Liver (tissue), 9 donors: ENCODE results near the gene ZDHHC11. TPM values are rescaled to one million over a fixed set of nuclear protein-coding genes. Genes with fewer than 3 reads are reported as not detected.
"Not testable (repeated sequence)": the region's sequence is repeated elsewhere in the genome, so short reads cannot be mapped to it uniquely, and the experiment has no call there.

Experiments used
- DNase-seq: peaks from one replicate; pipeline ENCODE4 v3.0.0-alpha.2; 2017; ENCODE audit warnings: low spot score
- H3K27ac ChIP-seq, 2 donors: one replicate each; pipeline ENCODE4 v1.7.0; 2013; ENCODE audit warnings: inconsistent platforms in 2 of 2, low read length in 2 of 2, control low read depth in 1 of 2, low read depth in 1 of 2, mild to moderate bottlenecking in 1 of 2
- H3K27me3 ChIP-seq, 4 donors: one replicate each; pipeline versions ENCODE4 v1.6.1 to v1.7.0; 2013; ENCODE audit warnings: low read length in 3 of 4, inconsistent platforms in 1 of 4, mild to moderate bottlenecking in 1 of 4, moderate library complexity in 1 of 4; ENCODE audit not compliant: control insufficient read depth in 4 of 4, insufficient read depth in 4 of 4
- H3K36me3 ChIP-seq, 4 donors: one replicate each; pipeline versions ENCODE4 v1.6.1 to v1.7.0; 2013; ENCODE audit warnings: low read length in 3 of 4, mild to moderate bottlenecking in 3 of 4, low read depth in 1 of 4, moderate library complexity in 1 of 4; ENCODE audit not compliant: control insufficient read depth in 4 of 4, insufficient read depth in 3 of 4
- H3K4me1 ChIP-seq, 4 donors: one replicate each; pipeline versions ENCODE4 v1.6.1 to v1.7.0; 2013; ENCODE audit warnings: low read length in 3 of 4, mild to moderate bottlenecking in 3 of 4, moderate library complexity in 1 of 4; ENCODE audit not compliant: control insufficient read depth in 4 of 4, insufficient read depth in 4 of 4
- H3K4me3 ChIP-seq, 3 donors: one replicate each; pipeline versions ENCODE4 v1.6.1 to v1.7.0; 2013; ENCODE audit warnings: low read length in 3 of 3, control low read depth in 1 of 3, low read depth in 1 of 3, mild to moderate bottlenecking in 1 of 3
- H3K9ac ChIP-seq, 2 donors: one replicate each; pipeline ENCODE4 v1.7.0; 2013; ENCODE audit warnings: low read length in 2 of 2, mild to moderate bottlenecking in 2 of 2, moderate library complexity in 2 of 2, control low read depth in 1 of 2, low read depth in 1 of 2
- H3K9me3 ChIP-seq, 4 donors: one replicate each; pipeline versions ENCODE4 v1.6.1 to v1.7.0; 2013; ENCODE audit warnings: low read length in 3 of 4; ENCODE audit not compliant: control insufficient read depth in 4 of 4
- GABPA ChIP-seq, 2 donors: IDR thresholded peaks in 1 of 2; conservative IDR thresholded peaks in 1 of 2; 2 replicates each; pipeline ENCODE4 v1.6.1; 2016; ENCODE audit warnings: antibody characterized with exemption in 2 of 2, mild to moderate bottlenecking in 1 of 2, moderate library complexity in 1 of 2
- HNF4A ChIP-seq, 2 donors: conservative IDR thresholded peaks; 2 replicates each; pipeline ENCODE4 v1.6.1; 2016; ENCODE audit warnings: antibody characterized with exemption in 2 of 2, mild to moderate bottlenecking in 2 of 2
- HNF4G ChIP-seq: IDR thresholded peaks from 2 replicates; pipeline ENCODE4 v1.6.1; 2016; ENCODE audit warnings: antibody characterized with exemption
- MAX ChIP-seq: IDR thresholded peaks from 2 replicates; pipeline ENCODE4 v1.6.1; 2016; ENCODE audit warnings: antibody characterized with exemption
- NR2F2 ChIP-seq: IDR thresholded peaks from 2 replicates; pipeline ENCODE4 v1.6.1; 2016; ENCODE audit warnings: antibody characterized with exemption
- RAD21 ChIP-seq, 2 donors: IDR thresholded peaks; 2 replicates each; pipeline ENCODE4 v1.6.1; 2016; ENCODE audit warnings: antibody characterized with exemption in 2 of 2, mild to moderate bottlenecking in 2 of 2
- RXRA ChIP-seq, 2 donors: IDR thresholded peaks; 2 replicates each; pipeline ENCODE4 v1.6.1; 2017 to 2018; ENCODE audit warnings: antibody characterized with exemption in 2 of 2, mild to moderate bottlenecking in 1 of 2
- TAF1 ChIP-seq: conservative IDR thresholded peaks from 2 replicates; pipeline ENCODE4 v1.6.1; 2016; ENCODE audit warnings: antibody characterized with exemption, mild to moderate bottlenecking
- YY1 ChIP-seq: IDR thresholded peaks from 2 replicates; pipeline ENCODE4 v1.6.1; 2016; ENCODE audit warnings: antibody characterized with exemption, mild to moderate bottlenecking
- WGBS: extraction: QIAGEN DNeasy Blood & Tissue Kit; methylation state at CpG from one replicate; pipeline ENCODE4 v1.1.7; 2013; 5-methylcytosine and 5-hydroxymethylcytosine counted together
- polyA plus RNA-seq, 2 donors: library from polyadenylated mRNA; stranded (reverse) in 1 of 2; unstranded in 1 of 2; fragments of 200-250 nt in 1 of 2; fragments of >200 nt in 1 of 2; fragmentation: Nextera tagmentation in 1 of 2; extraction: Ambion mirVana in 1 of 2; gene quantifications; one replicate each; pipeline versions ENCODE4 v1.2.1 to v1.2.3, GENCODE V29; 2013 to 2015
- total RNA-seq, 2 donors: library from RNA; depleted of rRNA; stranded (reverse); fragments of >200 nt; gene quantifications; one replicate each; pipeline ENCODE4 v1.2.3, GENCODE V29; 2014
- donor health status: healthy.
- donor health status: healthy.
- donor health status: healthy.
- donor health status: healthy.
- donor health status: healthy.

Gene ZDHHC11
- total and polyA plus RNA-seq, 4 donors = 0.93 to 3.2 (median 1.3) TPM

DNA sequence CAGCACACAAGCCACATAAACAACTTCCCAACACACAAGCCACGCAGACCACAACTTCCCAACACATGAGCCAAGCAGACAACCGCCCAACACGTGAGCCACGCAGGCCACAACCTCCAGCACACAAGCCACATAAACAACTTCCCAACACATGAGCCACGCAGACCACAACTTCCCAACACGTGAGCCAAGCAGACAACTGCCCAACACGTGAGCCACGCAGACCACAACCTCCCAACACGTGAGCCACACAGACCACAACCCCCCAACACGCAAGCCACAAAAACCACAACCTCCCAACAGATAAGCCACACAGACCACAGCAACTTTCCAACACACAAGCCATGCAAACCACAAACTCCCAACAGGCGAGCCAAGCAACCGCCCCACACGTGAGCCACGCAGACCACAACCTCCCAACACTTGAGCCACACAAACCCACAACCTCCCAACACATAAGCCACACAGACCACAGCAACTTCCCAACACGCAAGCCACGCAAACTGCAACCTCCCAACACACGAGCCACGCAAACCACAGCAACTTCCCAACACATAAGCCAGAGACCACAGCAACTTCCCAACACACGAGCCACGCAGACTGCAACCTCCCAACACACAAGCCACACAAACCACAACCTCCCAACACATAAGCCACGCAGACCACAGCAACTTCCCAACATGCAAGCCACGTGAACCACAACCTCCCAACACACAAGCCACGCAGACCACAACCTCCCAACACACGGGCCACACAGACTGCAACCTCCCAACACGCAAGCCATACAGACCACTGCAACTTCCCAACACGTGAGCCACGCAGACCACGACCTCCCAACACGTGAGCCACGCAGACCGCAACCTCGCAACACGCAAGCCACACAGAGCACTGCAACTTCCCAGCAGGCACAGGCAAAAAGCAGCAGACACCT lies 31.7 kb upstream of the ZDHHC11 start:
- Histone ChIP-seq H3K4me1 (no peaks in the 10 kb centered on the region), H3K27me3 (no peaks in the 10 kb centered on the region), H3K9me3 (no peaks in the 10 kb centered on the region), H3K36me3 (peaks cover 17 to 76% (median 44%) of the 10 kb centered on the region in 4 donors), H3K27ac (no peak overlapping the region), H3K4me3 (no peak overlapping the region), H3K9ac (no peak overlapping the region)
- no peak for DNase-seq
- no peak for TF ChIP-seq RAD21 (IDR thresholded peaks at IDR 0.05)
- WGBS = 93% methylated on average over 33 of the region's 33 CpGs

DNA sequence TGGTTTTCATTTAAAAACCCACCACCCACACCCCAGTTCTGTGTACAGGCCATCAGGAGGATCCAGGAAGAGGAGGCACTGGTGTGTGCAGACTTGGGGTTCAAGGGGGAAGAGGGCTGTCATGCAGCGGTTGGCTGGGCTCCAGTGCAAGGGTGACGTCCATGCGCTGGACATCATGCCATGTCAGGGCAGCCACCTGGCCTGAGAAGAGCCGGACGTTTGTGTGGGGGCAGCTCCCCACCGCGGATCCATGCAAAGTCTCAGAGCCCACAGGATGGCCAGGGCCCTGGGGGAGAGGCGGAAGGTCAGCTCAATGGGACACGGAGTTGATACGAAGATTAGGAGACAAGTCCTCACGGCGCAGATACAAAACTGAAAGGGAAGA lies 30.8 kb upstream of the ZDHHC11 start:
- H3K27me3 ChIP-seq = no peaks in the 10 kb centered on the region
- H3K4me3 ChIP-seq = no peak overlapping the region
- 95% methylated on average over 12 of the region's 12 CpGs for WGBS
- no peak for TF ChIP-seq NR2F2
- TF ChIP-seq TAF1 = no peak
- TF ChIP-seq MAX = no peak
- TF ChIP-seq RAD21 (IDR thresholded peaks at IDR 0.05) = no peak
- TF ChIP-seq HNF4A (conservative IDR thresholded peaks at IDR 0.05) = no peak
- TF ChIP-seq RXRA (IDR thresholded peaks at IDR 0.05) = no peak
- no peak for TF ChIP-seq HNF4G
- TF ChIP-seq YY1 = no peak
- TF ChIP-seq GABPA (IDR thresholded peaks at IDR 0.05 in 1 of 2, conservative IDR thresholded peaks at IDR 0.05 in 1 of 2) = no peak
- no peak for DNase-seq
- no peaks in the 10 kb centered on the region for H3K4me1 ChIP-seq
- no peak overlapping the region for H3K9ac ChIP-seq
- no peak overlapping the region for H3K27ac ChIP-seq
- H3K9me3 ChIP-seq = no peaks in the 10 kb centered on the region
- H3K36me3 ChIP-seq = peaks cover 19 to 75% (median 37%) of the 10 kb centered on the region in 4 donors

GRCh38 chr5:880816-881550 lies 30.2 kb upstream of the ZDHHC11 start:
- peaks cover 19 to 73% (median 32%) of the 10 kb centered on the region in 4 donors for H3K36me3 ChIP-seq
- no peak overlapping the region for H3K9ac ChIP-seq
- no peaks in the 10 kb centered on the region for H3K4me1 ChIP-seq
- no peaks in the 10 kb centered on the region for H3K27me3 ChIP-seq
- no peaks in the 10 kb centered on the region for H3K9me3 ChIP-seq
- WGBS = 97% methylated on average over 35 of the region's 35 CpGs
- DNase-seq = no peak
- H3K4me3 ChIP-seq = no peak overlapping the region
- H3K27ac ChIP-seq = no peak overlapping the region
- no peak for TF ChIP-seq HNF4A (conservative IDR thresholded peaks at IDR 0.05)

DNA sequence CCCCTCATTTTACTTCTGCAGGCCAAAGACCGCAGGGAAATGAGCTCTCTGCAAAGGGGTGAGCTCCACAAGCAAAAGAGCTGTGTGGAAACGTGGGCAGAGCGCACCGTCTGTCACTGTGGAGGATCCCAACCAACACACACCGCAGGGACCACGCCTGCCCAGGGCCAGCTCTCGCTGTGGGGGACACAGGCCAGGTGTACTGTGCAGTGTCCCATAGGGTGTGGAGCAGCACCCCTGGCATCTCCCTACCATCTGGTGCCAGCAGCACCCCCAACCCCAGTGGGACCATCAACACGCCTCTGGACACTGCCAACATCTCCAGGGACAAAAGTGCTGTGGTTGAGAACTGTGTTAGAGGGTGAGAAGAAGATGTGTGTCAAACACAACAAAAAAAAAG lies 27.9 kb upstream of the ZDHHC11 start:
- WGBS = no CpG with 5 or more reads among the region's 8 CpGs
- H3K36me3 ChIP-seq = peaks cover 18 to 68% (median 25%) of the 10 kb centered on the region in 4 donors

More for the DNA sequence above, 27.9 kb upstream of the ZDHHC11 start:
- H3K27me3 ChIP-seq, H3K4me3 ChIP-seq, DNase-seq, H3K4me1 ChIP-seq, H3K9ac ChIP-seq, H3K27ac ChIP-seq, H3K9me3 ChIP-seq: not testable (repeated sequence)
